ENCODE results near the gene GMDS. TPM values are rescaled to one million over a fixed set of nuclear protein-coding genes. Genes with fewer than 3 reads are reported as not detected.

GMDS gene
- total and polyA plus RNA-seq, 2 donors (not counting 1 experiment from before 2014, with no cell fraction given), result 12.7 to 34.5 TPM

GRCh38 chr6:2184700-2185455, 60.5 kb downstream of the GMDS start:
- Histone ChIP-seq H3K27ac (ENCODE audit: insufficient read depth, low read length) (no peak overlapping the region), H3K4me2 (ENCODE audit: extremely low read depth, insufficient read depth, low read length) (no peak overlapping the region), H3K9ac (ENCODE audit: insufficient read depth, low read length) (no peak overlapping the region), H3K36me3 (ENCODE audit: control insufficient read depth, insufficient read depth, low read length) (no peaks in the 10 kb centered on the region), H3K27me3 (ENCODE audit: control insufficient read depth, insufficient read depth, low read length) (no peaks in the 10 kb centered on the region), H3K4me3 (replicated peaks in 1 of 4; ENCODE audit: control extremely low read depth in 1 of 4, insufficient read depth in 1 of 4, low read depth in 3 of 4, low read length in 4 of 4) (no peak overlapping the region), H4K20me1 (ENCODE audit: control insufficient read depth, extremely low read depth, insufficient read depth, low read length) (no peaks in the 10 kb centered on the region), H3K4me1 (ENCODE audit: control insufficient read depth, extremely low read depth, insufficient read depth, low read length) (no peaks in the 10 kb centered on the region), H3K9me3 (ENCODE audit: control insufficient read depth, insufficient read depth, low read depth, low read length) (no peaks in the 10 kb centered on the region), H2AFZ (ENCODE audit: low read length) (no peak overlapping the region), H3K79me2 (ENCODE audit: control insufficient read depth, insufficient read depth, low read length) (no peaks in the 10 kb centered on the region)
- TF ChIP-seq CTCF (conservative IDR thresholded peaks at IDR 0.05 in 1 of 2, IDR thresholded peaks at IDR 0.05 in 1 of 2; ENCODE audit: low read depth in 1 of 2, low read length in 2 of 2), result no peak
- TF ChIP-seq EZH2 (IDR thresholded peaks at IDR 0.05; ENCODE audit: low read length, missing control alignments), result no peak
- DNase-seq (ENCODE audit: low read depth in 2 of 2), result peak; percentile 18 to 38

GRCh38 chr6:2183752-2184151, 61.7 kb downstream of the GMDS start:
- Histone ChIP-seq H3K4me1 (ENCODE audit: control insufficient read depth, extremely low read depth, insufficient read depth, low read length) (no peaks in the 10 kb centered on the region), H4K20me1 (ENCODE audit: control insufficient read depth, extremely low read depth, insufficient read depth, low read length) (no peaks in the 10 kb centered on the region), H3K4me3 (replicated peaks in 1 of 4; ENCODE audit: control extremely low read depth in 1 of 4, insufficient read depth in 1 of 4, low read depth in 3 of 4, low read length in 4 of 4) (no peak overlapping the region), H3K9ac (ENCODE audit: insufficient read depth, low read length) (no peak overlapping the region), H3K9me3 (ENCODE audit: control insufficient read depth, insufficient read depth, low read depth, low read length) (no peaks in the 10 kb centered on the region), H3K36me3 (ENCODE audit: control insufficient read depth, insufficient read depth, low read length) (no peaks in the 10 kb centered on the region), H3K27me3 (ENCODE audit: control insufficient read depth, insufficient read depth, low read length) (no peaks in the 10 kb centered on the region), H3K79me2 (ENCODE audit: control insufficient read depth, insufficient read depth, low read length) (no peaks in the 10 kb centered on the region), H3K27ac (ENCODE audit: insufficient read depth, low read length) (no peak overlapping the region), H3K4me2 (ENCODE audit: extremely low read depth, insufficient read depth, low read length) (no peak overlapping the region), H2AFZ (ENCODE audit: low read length) (no peak overlapping the region)
- no peak for DNase-seq (ENCODE audit: low read depth in 2 of 2)
- TF ChIP-seq CTCF (conservative IDR thresholded peaks at IDR 0.05 in 1 of 2, IDR thresholded peaks at IDR 0.05 in 1 of 2; ENCODE audit: low read depth in 1 of 2, low read length in 2 of 2) (no peak), EZH2 (IDR thresholded peaks at IDR 0.05; ENCODE audit: low read length, missing control alignments) (no peak)

GRCh38 chr6:2183246-2183645, 62.2 kb downstream of the GMDS start:
- H3K27me3 ChIP-seq (ENCODE audit: control insufficient read depth, insufficient read depth, low read length), result no peaks in the 10 kb centered on the region
- no peaks in the 10 kb centered on the region for H3K9me3 ChIP-seq (ENCODE audit: control insufficient read depth, insufficient read depth, low read depth, low read length)
- no peaks in the 10 kb centered on the region for H3K79me2 ChIP-seq (ENCODE audit: control insufficient read depth, insufficient read depth, low read length)
- H4K20me1 ChIP-seq (ENCODE audit: control insufficient read depth, extremely low read depth, insufficient read depth, low read length), result no peaks in the 10 kb centered on the region
- H3K4me1 ChIP-seq (ENCODE audit: control insufficient read depth, extremely low read depth, insufficient read depth, low read length), result no peaks in the 10 kb centered on the region
- H3K36me3 ChIP-seq (ENCODE audit: control insufficient read depth, insufficient read depth, low read length), result no peaks in the 10 kb centered on the region
- DNase-seq (ENCODE audit: low read depth in 2 of 2), result no peak
- no peak overlapping the region for H3K4me2 ChIP-seq (ENCODE audit: extremely low read depth, insufficient read depth, low read length)
- H3K27ac ChIP-seq (ENCODE audit: insufficient read depth, low read length), result no peak overlapping the region
- TF ChIP-seq EZH2 (IDR thresholded peaks at IDR 0.05; ENCODE audit: low read length, missing control alignments) (no peak), CTCF (conservative IDR thresholded peaks at IDR 0.05 in 1 of 2, IDR thresholded peaks at IDR 0.05 in 1 of 2; ENCODE audit: low read depth in 1 of 2, low read length in 2 of 2) (no peak)
- H3K4me3 ChIP-seq (replicated peaks in 1 of 4; ENCODE audit: control extremely low read depth in 1 of 4, insufficient read depth in 1 of 4, low read depth in 3 of 4, low read length in 4 of 4), result no peak overlapping the region
- no peak overlapping the region for H3K9ac ChIP-seq (ENCODE audit: insufficient read depth, low read length)
- no peak overlapping the region for H2AFZ ChIP-seq (ENCODE audit: low read length)

Measured in fibroblast of lung (primary cell).